WTC11 (cell line): Measurements from ENCODE around the gene DUSP15. TPM values are rescaled to one million over a fixed set of nuclear protein-coding genes. Genes with fewer than 3 reads are reported as not detected.

ENCODE experiments used
- ATAC-seq: fragments of 200-7000 bp; cut with Tn5 transposase; 2 replicates; pipeline ENCODE4 v1.10.0; 2021; ENCODE audit warnings: mild to moderate bottlenecking, moderate library complexity
- CTCF ChIA-PET: fragments of 300-600 bp; sonication (Branson Sonifier 250); formaldehyde crosslinking; loops from one replicate; lab custom pipeline; 2021; ENCODE audit warnings: antibody characterized with exemption; lab: Charles Lee
- POLR2A ChIA-PET: fragments of 350-600 bp; sonication (Branson Sonifier 250); formaldehyde crosslinking; loops from one replicate; lab custom pipeline; 2021; ENCODE audit warnings: antibody characterized with exemption; lab: Charles Lee
- DNase-seq: peaks from one replicate; pipeline ENCODE4 v3.0.0; 2021; ENCODE audit warnings: low spot score
- H3K27ac Mint-ChIP-seq: 2 replicates; pipeline ENCODE4 v1.8.0; 2021; ENCODE audit warnings: mixed read lengths
- H3K27me3 Mint-ChIP-seq: 2 replicates; pipeline ENCODE4 v1.8.0; 2021; ENCODE audit warnings: low read depth, mild to moderate bottlenecking, moderate library complexity, mixed read lengths
- H3K36me3 Mint-ChIP-seq: 2 replicates; pipeline ENCODE4 v1.8.0; 2021; ENCODE audit warnings: mixed read lengths
- H3K4me1 Mint-ChIP-seq: 2 replicates; pipeline ENCODE4 v1.8.0; 2022; ENCODE audit warnings: mixed read lengths
- H3K4me3 Mint-ChIP-seq: 2 replicates; pipeline ENCODE4 v1.8.0; 2021; ENCODE audit warnings: mild to moderate bottlenecking, moderate library complexity, mixed read lengths
- H3K9me3 Mint-ChIP-seq: 2 replicates; pipeline ENCODE4 v1.8.0; 2021; ENCODE audit warnings: mixed read lengths
- ARID4B ChIP-seq: sonication (generic); formaldehyde crosslinking; IDR thresholded peaks from 2 replicates; pipeline ENCODE4 v1.8.0; 2023; ENCODE audit warnings: missing genetic modification reagents, mild to moderate bottlenecking, borderline replicate concordance
- ATF1 ChIP-seq: sonication (generic); formaldehyde crosslinking; IDR thresholded peaks from 2 replicates; pipeline ENCODE4 v1.8.1; 2023; ENCODE audit warnings: mild to moderate bottlenecking, moderate library complexity, missing genetic modification reagents
- ELF4 ChIP-seq: sonication (generic); formaldehyde crosslinking; IDR thresholded peaks from 2 replicates; pipeline ENCODE4 v1.8.1; 2022; ENCODE audit warnings: low read depth, mild to moderate bottlenecking, moderate library complexity, missing genetic modification reagents
- ESRRA ChIP-seq: sonication (generic); formaldehyde crosslinking; IDR thresholded peaks from 2 replicates; pipeline ENCODE4 v1.8.1; 2022; ENCODE audit warnings: mild to moderate bottlenecking, missing genetic modification reagents, borderline replicate concordance
- GABPB1 ChIP-seq: sonication (generic); formaldehyde crosslinking; IDR thresholded peaks from 2 replicates; pipeline ENCODE4 v1.8.1; 2023; ENCODE audit warnings: mild to moderate bottlenecking, missing genetic modification reagents
- GTF2I ChIP-seq: fragments of 250-450 bp; sonication (Bioruptor Pico); conservative IDR thresholded peaks from 2 replicates; pipeline ENCODE4 v1.4.0; 2021; ENCODE audit warnings: mild to moderate bottlenecking
- IRF1 ChIP-seq: sonication (generic); formaldehyde crosslinking; IDR thresholded peaks from 2 replicates; pipeline ENCODE4 v1.8.0; 2023; ENCODE audit warnings: missing genetic modification reagents
- JAZF1 ChIP-seq: fragments of 250-450 bp; sonication (Bioruptor Pico); IDR thresholded peaks from 2 replicates; pipeline ENCODE4 v1.9.0; 2021; ENCODE audit warnings: moderate library complexity, mild to moderate bottlenecking, inconsistent platforms
- MLX ChIP-seq: sonication (generic); formaldehyde crosslinking; IDR thresholded peaks from 2 replicates; pipeline ENCODE4 v1.8.1; 2023; ENCODE audit warnings: mild to moderate bottlenecking, missing genetic modification reagents, moderate library complexity
- MXD4 ChIP-seq: fragments of 250-450 bp; sonication (Bioruptor Pico); IDR thresholded peaks from 2 replicates; pipeline ENCODE4 v1.8.0; 2021; ENCODE audit warnings: mild to moderate bottlenecking, moderate library complexity, borderline replicate concordance
- NFE2L1 ChIP-seq: sonication (generic); formaldehyde crosslinking; IDR thresholded peaks from 2 replicates; pipeline ENCODE4 v1.8.1; 2023; ENCODE audit warnings: missing genetic modification reagents
- OVOL2 ChIP-seq: fragments of 250-450 bp; sonication (Bioruptor Pico); IDR thresholded peaks from 2 replicates; pipeline ENCODE4 v1.9.0; 2021; ENCODE audit warnings: mild to moderate bottlenecking, borderline replicate concordance
- PRDM15 ChIP-seq: sonication (generic); formaldehyde crosslinking; IDR thresholded peaks from 2 replicates; pipeline ENCODE4 v1.8.0; 2022; ENCODE audit warnings: missing genetic modification reagents
- PREB ChIP-seq: sonication (generic); formaldehyde crosslinking; IDR thresholded peaks from 2 replicates; pipeline ENCODE4 v1.8.1; 2022; ENCODE audit warnings: mild to moderate bottlenecking, missing genetic modification reagents, moderate library complexity, borderline replicate concordance
- TEAD1 ChIP-seq: sonication (generic); formaldehyde crosslinking; IDR thresholded peaks from 2 replicates; pipeline ENCODE4 v1.8.0; 2022; ENCODE audit warnings: mild to moderate bottlenecking, missing genetic modification reagents
- TEAD4 ChIP-seq: sonication (generic); formaldehyde crosslinking; IDR thresholded peaks from 2 replicates; pipeline ENCODE4 v1.8.0; 2022; ENCODE audit warnings: mild to moderate bottlenecking, missing genetic modification reagents
- ZNF263 ChIP-seq: sonication (generic); formaldehyde crosslinking; IDR thresholded peaks from 2 replicates; pipeline ENCODE4 v1.8.1; 2022; ENCODE audit warnings: low read depth, mild to moderate bottlenecking, moderate library complexity, missing genetic modification reagents
- ZNF425 ChIP-seq: fragments of 250-450 bp; sonication (Bioruptor Pico); conservative IDR thresholded peaks from 2 replicates; pipeline ENCODE4 v1.9.0; 2021; ENCODE audit warnings: mild to moderate bottlenecking
- total RNA-seq: library from RNA; stranded (reverse); gene quantifications from 3 replicates; pipeline ENCODE4 v1.2.3, GENCODE V29; 2021

The DUSP15 gene
- total RNA-seq, 1 experiment from 2014 or later: 1.7 TPM

- H3K4me3 Mint-ChIP-seq: no peak overlapping the region
- POLR2A ChIA-PET: no interaction called here
- no peak for ATAC-seq
- peaks cover 6% of the 10 kb centered on the region; the same call in 1 of the 2 replicates for H3K4me1 Mint-ChIP-seq
- H3K9me3 Mint-ChIP-seq: no peaks in the 10 kb centered on the region
- H3K27ac Mint-ChIP-seq: no peak overlapping the region
- no peaks in the 10 kb centered on the region for H3K27me3 Mint-ChIP-seq
- CTCF ChIA-PET: interaction anchor here (1.1 to 4.3 kb wide), 2 partner anchors 26 to 191 kb away, joined by 3 to 18 read pairs; no protein-coding TSS in a partner anchor
- no peaks in the 10 kb centered on the region for H3K36me3 Mint-ChIP-seq
- DNase-seq: no peak
- no peak for TF ChIP-seq ATF1 (CRISPR knock-in tag)
- no peak for TF ChIP-seq GTF2I (CRISPR knock-in tag)
- TF ChIP-seq ZNF263 (CRISPR knock-in tag): no peak
- TF ChIP-seq GABPB1 (CRISPR knock-in tag): no peak
- TF ChIP-seq ELF4 (CRISPR knock-in tag): no peak
- no peak for TF ChIP-seq MXD4 (CRISPR knock-in tag)
- TF ChIP-seq PREB (CRISPR knock-in tag): no peak
- TF ChIP-seq MLX (CRISPR knock-in tag): no peak
- TF ChIP-seq TEAD1 (CRISPR knock-in tag): no peak
- TF ChIP-seq PRDM15 (CRISPR knock-in tag): no peak
- no peak for TF ChIP-seq TEAD4 (CRISPR knock-in tag)
- no peak for TF ChIP-seq ZNF425 (CRISPR knock-in tag)
- no peak for TF ChIP-seq ESRRA (CRISPR knock-in tag)
- TF ChIP-seq JAZF1: no peak
- TF ChIP-seq OVOL2: no peak
- TF ChIP-seq NFE2L1 (CRISPR knock-in tag): no peak
- no peak for TF ChIP-seq IRF1 (CRISPR knock-in tag)
- no peak for TF ChIP-seq ARID4B (CRISPR knock-in tag)
Measured at GRCh38 chr20:31827059-31827458, 43.3 kb downstream of the DUSP15 start.
